Keratinocyte (primary cell): Measurements from ENCODE around the gene SLC16A13. TPM values are rescaled to one million over a fixed set of nuclear protein-coding genes. Genes with fewer than 3 reads are reported as not detected.

Experiments used
- DNase-seq: peaks from one replicate; pipeline ENCODE4 v3.0.0-alpha.2; 2011; ENCODE audit warnings: low read depth, missing footprints, low spot score
- FAIRE-seq: peaks from 2 replicates; lab custom pipeline; 2011; peaks lifted over from hg19 to GRCh38; lab: Jason Lieb, UNC
- H2AFZ ChIP-seq: 2 replicates; pipeline ENCODE4 v1.6.0; 2012; ENCODE audit warnings: low read length, control low read depth, inconsistent platforms; ENCODE audit not compliant: control insufficient read depth
- H3K27ac ChIP-seq: 2 replicates; pipeline ENCODE4 v1.5.1; 2011; ENCODE audit warnings: low read length; ENCODE audit not compliant: control insufficient read depth, insufficient read depth
- H3K27me3 ChIP-seq: 3 replicates; pipeline ENCODE4 v1.6.0; 2011; ENCODE audit warnings: low read length; ENCODE audit not compliant: control insufficient read depth, insufficient read depth; ENCODE audit errors: extremely low read depth
- H3K36me3 ChIP-seq, 2 experiments: 2 replicates in 1 of 2; 3 replicates in 1 of 2; pipeline ENCODE4 v1.5.1; 2011; ENCODE audit warnings: low read length in 2 of 2, mild to moderate bottlenecking in 1 of 2; ENCODE audit not compliant: control insufficient read depth in 2 of 2, insufficient read depth in 2 of 2; ENCODE audit errors: extremely low read depth in 1 of 2
- H3K4me1 ChIP-seq: 3 replicates; pipeline ENCODE4 v1.5.1; 2011; ENCODE audit warnings: low read length; ENCODE audit not compliant: control insufficient read depth, insufficient read depth; ENCODE audit errors: extremely low read depth
- H3K4me2 ChIP-seq: 3 replicates; pipeline ENCODE4 v1.6.0; 2011; ENCODE audit warnings: low read depth, low read length; ENCODE audit not compliant: control insufficient read depth, insufficient read depth; ENCODE audit errors: extremely low read depth
- H3K4me3 ChIP-seq, 3 experiments: fragments of 200-600 bp in 1 of 3; sonication (generic) in 1 of 3; 2 replicates in 2 of 3; 3 replicates in 1 of 3; pipeline ENCODE4 v1.5.1; 2011 to 2016; ENCODE audit warnings: low read length in 3 of 3, mild to moderate bottlenecking in 3 of 3, control low read depth in 2 of 3, inconsistent platforms in 1 of 3, low read depth in 1 of 3, mixed read lengths in 1 of 3, mixed run types in 1 of 3, moderate library complexity in 1 of 3; ENCODE audit not compliant: control insufficient read depth in 2 of 3, insufficient read depth in 2 of 3; ENCODE audit errors: extremely low read depth in 1 of 3
- H3K79me2 ChIP-seq: 2 replicates; pipeline ENCODE4 v1.6.0; 2012; ENCODE audit warnings: low read length; ENCODE audit not compliant: control insufficient read depth, insufficient read depth
- H3K9ac ChIP-seq: 3 replicates; pipeline ENCODE4 v1.6.0; 2011; ENCODE audit warnings: low read length; ENCODE audit not compliant: control insufficient read depth, insufficient read depth; ENCODE audit errors: extremely low read depth
- H3K9me1 ChIP-seq: 3 replicates; pipeline ENCODE4 v1.6.0; 2011; ENCODE audit warnings: low read length; ENCODE audit not compliant: control insufficient read depth, insufficient read depth; ENCODE audit errors: extremely low read depth
- H3K9me3 ChIP-seq: 2 replicates; pipeline ENCODE4 v1.5.1; 2012; ENCODE audit warnings: low read depth, low read length; ENCODE audit not compliant: control insufficient read depth
- H4K20me1 ChIP-seq: 3 replicates; pipeline ENCODE4 v1.6.0; 2011; ENCODE audit warnings: low read length; ENCODE audit not compliant: control insufficient read depth, insufficient read depth; ENCODE audit errors: extremely low read depth
- CTCF ChIP-seq, 3 experiments: IDR thresholded peaks in 1 of 3; conservative IDR thresholded peaks in 1 of 3; optimal IDR thresholded peaks in 1 of 3; 2 replicates in 2 of 3; 3 replicates in 1 of 3; pipeline versions ENCODE3 to v1.5.1; 2011; ENCODE audit warnings: low read length in 3 of 3, mild to moderate bottlenecking in 3 of 3, moderate library complexity in 2 of 3, control low read depth in 1 of 3, inconsistent platforms in 1 of 3; ENCODE audit not compliant: insufficient read depth in 2 of 3; ENCODE audit errors: extremely low read depth in 1 of 3
- EZH2 ChIP-seq: IDR thresholded peaks from one replicate; pipeline ENCODE4 v1.6.1; 2012; ENCODE audit warnings: inconsistent platforms, mild to moderate bottlenecking, low read length, moderate library complexity
- dilution Hi-C: fragments of 300-500 bp; cut with MboI; formaldehyde crosslinking; loops from one replicate; pipeline ENCODE4 v1.7.0; 2020; ENCODE audit warnings: low sequenced_read_pairs; ENCODE audit not compliant: extremely low pct_ligation_motif_present
- polyA plus RNA-seq, 5 experiments: library from polyadenylated mRNA; depleted of rRNA in 3 of 5; stranded (reverse) in 3 of 5; stranded (forward) in 1 of 5; unstranded in 1 of 5; fragments of >200 nt; gene quantifications; 1 replicate in 1 of 5; 2 replicates in 3 of 5; 3 replicates in 1 of 5; pipeline versions ENCODE4 v1.2.1 to v1.2.3, GENCODE V29; 2011 to 2012; ENCODE audit warnings: missing spikeins in 2 of 5, low read depth in 1 of 5, low replicate concordance in 1 of 5

Gene SLC16A13
- polyA plus RNA-seq, 1 donor (not counting 4 experiments of a cell fraction or from before 2014, with no cell fraction given) = 2.7 TPM

- peak overlapping the region; percentile 56 to 99 (median 98) for H3K4me3 ChIP-seq
- peak overlapping the region; percentile 100 for H3K27ac ChIP-seq
- H2AFZ ChIP-seq = peak overlapping the region; percentile 17
- FAIRE-seq (peak; percentile 77), DNase-seq (peak; percentile 73)
- peaks cover 2% of the 10 kb centered on the region for H3K9me1 ChIP-seq
- H3K36me3 ChIP-seq = peaks cover 8 to 12% of the 10 kb centered on the region in 2 experiments
- dilution Hi-C loops = no loop called here
- H4K20me1 ChIP-seq = no peaks in the 10 kb centered on the region
- H3K9ac ChIP-seq = peak overlapping the region; percentile 99
- H3K4me2 ChIP-seq = peak overlapping the region; percentile 100
- TF ChIP-seq CTCF (optimal IDR thresholded peaks at IDR 0.05 in 1 of 3, IDR thresholded peaks at IDR 0.05 in 1 of 3, conservative IDR thresholded peaks at IDR 0.05 in 1 of 3; ENCODE audit: extremely low read depth in 1 of 3, insufficient read depth in 2 of 3, low read length in 3 of 3) (peak in 2 of 3 experiments; percentile 62 to 79), EZH2 (no peak)
- no peaks in the 10 kb centered on the region for H3K9me3 ChIP-seq
- peaks cover 25% of the 10 kb centered on the region for H3K4me1 ChIP-seq
- peaks cover 43% of the 10 kb centered on the region for H3K79me2 ChIP-seq
- H3K27me3 ChIP-seq = no peaks in the 10 kb centered on the region
Measured at GRCh38 chr17:7014261-7014994, 21.4 kb upstream of the SLC16A13 start.

GRCh38 chr17:7014995-7015958, 20.5 kb upstream of the SLC16A13 start:
- Histone ChIP-seq H3K9ac (peak overlapping the region; percentile 99), H3K27me3 (no peaks in the 10 kb centered on the region), H4K20me1 (no peaks in the 10 kb centered on the region), H3K79me2 (peaks cover 34% of the 10 kb centered on the region), H3K27ac (peak overlapping the region; percentile 100), H3K4me1 (peaks cover 27% of the 10 kb centered on the region), H3K9me3 (no peaks in the 10 kb centered on the region), H3K9me1 (peaks cover 2% of the 10 kb centered on the region), H3K4me3 (peak overlapping the region; percentile 56 to 88 (median 84)), H2AFZ (peak overlapping the region; percentile 92), H3K4me2 (peak overlapping the region; percentile 94), H3K36me3 (peaks cover 5 to 6% of the 10 kb centered on the region in 2 experiments)
- dilution Hi-C loops = no loop called here
- FAIRE-seq (no peak), DNase-seq (no peak)
- TF ChIP-seq CTCF (optimal IDR thresholded peaks at IDR 0.05 in 1 of 3, IDR thresholded peaks at IDR 0.05 in 1 of 3, conservative IDR thresholded peaks at IDR 0.05 in 1 of 3; ENCODE audit: extremely low read depth in 1 of 3, insufficient read depth in 2 of 3, low read length in 3 of 3) (no peak), EZH2 (no peak)
